NCI-H1694 (cell line): ENCODE results near the gene REEP2.
"Not testable (repeated sequence)": the region's sequence is repeated elsewhere in the genome, so short reads cannot be mapped to it uniquely, and the experiment has no call there.

Experiments
- DNase-seq: peaks from one replicate; lab custom pipeline; 2025; lab: John Stamatoyannopoulos, UW

REEP2 gene

GRCh38 chr5:138466125-138466899 is 27.5 kb downstream of the REEP2 start:
- no peak for DNase-seq

GRCh38 chr5:138466900-138467710 is 28.2 kb downstream of the REEP2 start:
- DNase-seq = no peak

GRCh38 chr5:138467711-138468132 is 28.9 kb downstream of the REEP2 start:
- DNase-seq = no peak

GRCh38 chr5:138468133-138468965 is 29.5 kb downstream of the REEP2 start:
- DNase-seq = no peak

GRCh38 chr5:138468966-138469539 is 30.2 kb downstream of the REEP2 start:
- DNase-seq = no peak

- no peak for DNase-seq
Measured at GRCh38 chr5:138469540-138470321, 30.9 kb downstream of the REEP2 start.

- no peak for DNase-seq
Measured at GRCh38 chr5:138470322-138471051, 31.6 kb downstream of the REEP2 start.

GRCh38 chr5:138471052-138471361 is 32.1 kb downstream of the REEP2 start:
- DNase-seq = no peak

- DNase-seq = no peak
Measured at GRCh38 chr5:138472353-138472752, 33.5 kb downstream of the REEP2 start.

GRCh38 chr5:138473151-138473550 is 34.3 kb downstream of the REEP2 start:
- DNase-seq = not testable (repeated sequence)

- DNase-seq = no peak
Measured at GRCh38 chr5:138476918-138477317, 38.1 kb downstream of the REEP2 start.

- DNase-seq = no peak
Measured at GRCh38 chr5:138482638-138483037, 43.8 kb downstream of the REEP2 start.

- no peak for DNase-seq
Measured at GRCh38 chr5:138488481-138488945, 49.7 kb downstream of the REEP2 start.

GRCh38 chr5:138489683-138490061 is 50.8 kb downstream of the REEP2 start:
- DNase-seq = peak; percentile 52

GRCh38 chr5:138490648-138491283 is 51.9 kb downstream of the REEP2 start:
- no peak for DNase-seq

GRCh38 chr5:138491284-138491648 is 52.4 kb downstream of the REEP2 start:
- DNase-seq = no peak

GRCh38 chr5:138491669-138492559 is 53.1 kb downstream of the REEP2 start:
- DNase-seq = peak; percentile 11

- no peak for DNase-seq
Measured at GRCh38 chr5:138492560-138493045, 53.7 kb downstream of the REEP2 start.

GRCh38 chr5:138495351-138495750 is 56.5 kb downstream of the REEP2 start:
- DNase-seq = no peak
